ENCODE results near the gene HUNK. TPM values are rescaled to one million over a fixed set of nuclear protein-coding genes. Genes with fewer than 3 reads are reported as not detected.
"Not testable (repeated sequence)": the region's sequence is repeated elsewhere in the genome, so short reads cannot be mapped to it uniquely, and the experiment has no call there.

HUNK gene
- total RNA-seq, 1 donor from 2014 or later: 0.44 TPM

DNA sequence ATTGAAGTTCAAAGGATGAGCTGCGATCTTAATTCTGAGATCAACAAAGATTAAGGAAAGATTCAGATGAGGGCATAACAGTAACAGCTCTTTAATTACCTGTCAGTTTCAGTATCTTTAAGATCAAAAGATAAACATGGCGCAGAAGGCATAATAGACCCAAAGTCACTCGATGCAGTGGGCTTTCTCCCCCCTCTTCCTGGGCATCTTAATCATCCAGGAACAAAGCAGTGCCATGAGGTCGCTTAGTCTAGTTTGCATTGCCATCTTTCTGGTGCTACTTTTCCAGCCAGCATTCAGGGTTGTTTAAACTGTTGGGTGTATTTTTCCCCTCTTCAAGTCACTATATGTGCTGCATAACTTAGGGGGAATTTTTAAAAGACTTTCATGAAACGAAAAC lies 72.3 kb downstream of the HUNK start:
- DNase-seq: no peak
- H3K27ac ChIP-seq (replicated peaks): no peak overlapping the region

DNA sequence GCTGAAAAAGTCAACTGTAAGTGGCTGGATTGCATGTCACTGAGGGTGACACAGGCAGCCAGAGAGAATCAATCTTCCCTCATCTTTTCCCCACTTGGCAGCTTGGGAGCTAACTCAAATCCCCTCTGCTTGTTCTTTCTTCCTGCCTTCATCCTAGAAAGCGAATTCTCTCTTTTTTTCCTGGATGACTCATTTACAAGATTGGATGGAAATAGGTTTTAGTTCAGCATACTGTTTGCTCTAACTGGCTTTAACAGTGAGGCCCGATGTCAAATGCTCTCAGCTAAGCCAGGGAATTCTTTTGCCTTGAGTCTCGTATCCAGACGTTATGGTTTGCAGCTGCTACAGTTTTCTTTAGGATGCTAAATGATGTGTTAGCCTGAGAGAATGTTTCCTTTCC lies 72.7 kb downstream of the HUNK start:
- Histone ChIP-seq H3K36me3 (no peaks in the 10 kb centered on the region), H3K27me3 (ENCODE audit: low read depth) (peaks cover 40% of the 10 kb centered on the region), H3K4me1 (no peaks in the 10 kb centered on the region), H3K4me3 (no peak overlapping the region), H3K27ac (replicated peaks) (no peak overlapping the region), H3K9me3 (replicated peaks) (no peaks in the 10 kb centered on the region)
- no peak for DNase-seq
- TF ChIP-seq, protein P1, sequence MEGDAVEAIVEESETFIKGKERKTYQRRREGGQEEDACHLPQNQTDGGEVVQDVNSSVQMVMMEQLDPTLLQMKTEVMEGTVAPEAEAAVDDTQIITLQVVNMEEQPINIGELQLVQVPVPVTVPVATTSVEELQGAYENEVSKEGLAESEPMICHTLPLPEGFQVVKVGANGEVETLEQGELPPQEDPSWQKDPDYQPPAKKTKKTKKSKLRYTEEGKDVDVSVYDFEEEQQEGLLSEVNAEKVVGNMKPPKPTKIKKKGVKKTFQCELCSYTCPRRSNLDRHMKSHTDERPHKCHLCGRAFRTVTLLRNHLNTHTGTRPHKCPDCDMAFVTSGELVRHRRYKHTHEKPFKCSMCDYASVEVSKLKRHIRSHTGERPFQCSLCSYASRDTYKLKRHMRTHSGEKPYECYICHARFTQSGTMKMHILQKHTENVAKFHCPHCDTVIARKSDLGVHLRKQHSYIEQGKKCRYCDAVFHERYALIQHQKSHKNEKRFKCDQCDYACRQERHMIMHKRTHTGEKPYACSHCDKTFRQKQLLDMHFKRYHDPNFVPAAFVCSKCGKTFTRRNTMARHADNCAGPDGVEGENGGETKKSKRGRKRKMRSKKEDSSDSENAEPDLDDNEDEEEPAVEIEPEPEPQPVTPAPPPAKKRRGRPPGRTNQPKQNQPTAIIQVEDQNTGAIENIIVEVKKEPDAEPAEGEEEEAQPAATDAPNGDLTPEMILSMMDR (IDR thresholded peaks at IDR 0.05; ENCODE audit: borderline replicate concordance): no peak
- intact Hi-C loops (cut with micrococcal nuclease): no loop called here

More for the DNA sequence above, 72.3 kb downstream of the HUNK start:
- Histone ChIP-seq H3K4me1 (no peaks in the 10 kb centered on the region), H3K36me3 (no peaks in the 10 kb centered on the region), H3K27me3 (ENCODE audit: low read depth) (peaks cover 40% of the 10 kb centered on the region), H3K9me3 (replicated peaks) (no peaks in the 10 kb centered on the region), H3K4me3 (no peak overlapping the region)
- intact Hi-C loops (cut with micrococcal nuclease): no loop called here
- TF ChIP-seq, protein P1 (IDR thresholded peaks at IDR 0.05; ENCODE audit: borderline replicate concordance): no peak

DNA sequence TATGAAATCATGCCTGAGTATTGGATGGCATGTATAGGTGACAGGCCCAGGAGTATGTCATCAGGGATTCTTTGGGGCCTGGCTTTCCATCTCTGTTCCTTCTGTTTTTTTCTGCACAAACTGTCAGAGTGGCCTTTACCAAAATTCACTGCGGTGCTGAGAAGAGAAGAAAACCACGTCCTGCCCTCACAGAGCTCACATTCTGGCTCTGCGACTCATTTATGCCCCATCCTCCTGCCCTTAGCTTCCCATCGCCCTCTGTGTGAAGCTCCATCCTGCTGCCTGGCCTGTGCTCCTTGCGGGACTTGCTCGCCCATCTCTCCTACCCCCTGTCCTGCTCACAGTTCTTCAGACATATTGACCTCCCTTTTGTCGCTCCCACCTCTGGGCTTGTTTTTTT lies 73.4 kb downstream of the HUNK start:
- intact Hi-C loops (cut with micrococcal nuclease): no loop called here
- Histone ChIP-seq H3K4me3 (no peak overlapping the region), H3K27ac (replicated peaks) (no peak overlapping the region), H3K27me3 (ENCODE audit: low read depth) (peaks cover 37% of the 10 kb centered on the region), H3K9me3 (replicated peaks) (no peaks in the 10 kb centered on the region), H3K4me1 (no peaks in the 10 kb centered on the region), H3K36me3 (no peaks in the 10 kb centered on the region)
- no peak for DNase-seq
- TF ChIP-seq, protein P1 (IDR thresholded peaks at IDR 0.05; ENCODE audit: borderline replicate concordance): no peak

DNA sequence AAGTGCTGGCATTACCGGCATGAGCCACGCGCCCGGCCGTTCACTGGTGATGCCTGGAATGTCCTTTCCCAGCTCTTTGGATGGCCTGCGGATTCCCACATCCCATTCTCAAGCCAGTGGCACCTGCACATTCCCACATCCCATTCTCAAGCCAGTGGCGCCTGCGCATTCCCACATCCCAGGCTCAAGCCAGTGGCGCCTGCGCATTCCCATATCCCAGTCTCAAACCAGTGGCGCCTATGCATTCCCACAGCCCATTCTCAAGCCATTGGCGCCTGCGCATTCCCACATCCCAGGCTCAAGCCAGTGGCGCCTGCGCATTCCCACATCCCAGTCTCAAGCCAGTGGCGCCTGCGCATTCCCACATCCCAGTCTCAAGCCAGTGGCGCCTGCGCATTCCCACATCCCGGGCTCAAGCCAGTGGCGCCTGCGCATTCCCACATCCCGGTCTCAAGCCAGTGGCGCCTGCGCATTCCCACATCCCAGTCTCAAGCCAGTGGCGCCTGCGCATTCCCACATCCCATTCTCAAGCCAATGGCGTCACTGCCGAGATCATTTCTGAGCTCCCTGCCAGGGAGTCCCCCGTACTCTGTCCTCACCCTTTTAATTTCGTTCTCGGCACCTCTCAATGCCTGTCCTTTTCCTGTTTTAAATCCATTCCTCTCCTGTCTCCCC lies 74.2 kb downstream of the HUNK start:
- DNase-seq; H3K4me1 ChIP-seq; H3K27ac ChIP-seq (replicated peaks); H3K4me3 ChIP-seq; intact Hi-C loops (cut with micrococcal nuclease); H3K9me3 ChIP-seq (replicated peaks); H3K36me3 ChIP-seq: not testable (repeated sequence)
- H3K27me3 ChIP-seq (ENCODE audit: low read depth): peaks cover 29% of the 10 kb centered on the region

DNA sequence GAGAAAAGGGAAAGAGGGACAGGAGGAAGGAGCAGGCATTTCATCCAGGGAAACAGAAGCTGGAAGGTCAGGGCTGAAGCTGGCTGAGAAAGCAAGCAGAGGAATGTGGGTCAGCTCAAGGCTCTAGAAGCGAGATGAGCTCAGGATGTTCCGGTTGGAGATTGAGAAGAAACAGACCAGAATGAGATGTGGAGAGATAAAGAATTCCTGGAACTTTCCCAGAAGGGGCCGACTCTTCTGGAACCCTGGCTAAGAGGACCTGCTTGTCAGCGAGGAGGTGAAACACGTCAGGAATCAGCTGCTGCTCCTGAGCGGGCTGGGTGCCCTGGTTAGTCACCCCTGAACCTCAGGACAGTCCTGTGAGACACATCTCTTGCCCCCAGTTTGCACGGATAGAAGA lies 75.9 kb downstream of the HUNK start:
- Histone ChIP-seq H3K4me1 (no peaks in the 10 kb centered on the region), H3K9me3 (replicated peaks) (no peaks in the 10 kb centered on the region), H3K27me3 (ENCODE audit: low read depth) (peaks cover 20% of the 10 kb centered on the region), H3K4me3 (no peak overlapping the region), H3K27ac (replicated peaks) (no peak overlapping the region), H3K36me3 (no peaks in the 10 kb centered on the region)
- DNase-seq: no peak
- intact Hi-C loops (cut with micrococcal nuclease): no loop called here
- TF ChIP-seq, protein P1 (IDR thresholded peaks at IDR 0.05; ENCODE audit: borderline replicate concordance): no peak

DNA sequence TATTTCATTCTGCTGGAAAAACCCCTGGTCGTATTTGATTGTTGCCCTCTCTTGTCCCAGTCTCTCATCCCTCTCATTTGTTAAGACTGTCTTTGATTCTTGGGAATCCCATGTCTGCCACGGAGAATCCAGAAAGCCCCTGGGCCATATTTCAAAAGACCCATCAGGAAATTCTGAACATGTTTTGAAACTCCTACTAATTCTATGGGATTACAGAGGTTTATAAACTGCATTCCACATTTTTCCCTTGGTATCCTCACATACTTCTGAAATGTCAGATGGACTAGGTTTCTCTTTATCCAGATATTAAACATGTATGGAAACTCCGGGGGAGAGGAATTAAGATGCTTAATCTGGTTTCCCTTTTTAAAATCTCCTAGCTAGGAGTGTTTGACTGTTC lies 80.0 kb downstream of the HUNK start:
- H3K27ac ChIP-seq (replicated peaks): no peak overlapping the region
- H3K36me3 ChIP-seq: no peaks in the 10 kb centered on the region
- H3K27me3 ChIP-seq (ENCODE audit: low read depth): peaks cover 10% of the 10 kb centered on the region
- H3K4me1 ChIP-seq: no peaks in the 10 kb centered on the region
- no peak for DNase-seq
- H3K9me3 ChIP-seq (replicated peaks): no peaks in the 10 kb centered on the region
- no peak overlapping the region for H3K4me3 ChIP-seq
- TF ChIP-seq, protein P1 (IDR thresholded peaks at IDR 0.05; ENCODE audit: borderline replicate concordance): no peak
- intact Hi-C loops (cut with micrococcal nuclease): no loop called here
